Measurements from ENCODE around the gene MED16. TPM values are rescaled to one million over a fixed set of nuclear protein-coding genes. Genes with fewer than 3 reads are reported as not detected.

Gene MED16
- total RNA-seq, 1 donor from 2014 or later = 41.4 TPM

GRCh38 chr19:924553-925086, 31.6 kb upstream of the MED16 start:
- peak overlapping the region; percentile 74 for H3K9ac ChIP-seq (ENCODE audit: low read length)
- no peaks in the 10 kb centered on the region for H3K9me3 ChIP-seq (ENCODE audit: insufficient read depth, low read depth, low read length)
- H3K36me3 Mint-ChIP-seq (ENCODE audit: low read depth, unreplicated experiment) = no peaks in the 10 kb centered on the region
- FAIRE-seq (no peak), DNase-seq (ENCODE audit: low read depth) (no peak)
- H3K9me3 Mint-ChIP-seq (ENCODE audit: unreplicated experiment) = peaks cover 2% of the 10 kb centered on the region
- peaks cover 10% of the 10 kb centered on the region for H3K4me1 ChIP-seq (ENCODE audit: insufficient read depth, low read length)
- H3K27me3 Mint-ChIP-seq (ENCODE audit: low read depth, unreplicated experiment) = peaks cover 5% of the 10 kb centered on the region
- peaks cover 31% of the 10 kb centered on the region for H3K79me2 ChIP-seq (ENCODE audit: insufficient read depth, low read length)
- TF ChIP-seq CTCF (IDR thresholded peaks at IDR 0.05; ENCODE audit: insufficient read depth, low read depth, low read length) = no peak
- TF ChIP-seq EZH2 (IDR thresholded peaks at IDR 0.05; ENCODE audit: insufficient read depth, low read length) = no peak
- H3K36me3 ChIP-seq (ENCODE audit: insufficient read depth, low read length) = no peaks in the 10 kb centered on the region
- peak overlapping the region; percentile 43 for H2AFZ ChIP-seq (ENCODE audit: low read depth, low read length)
- peaks cover 15% of the 10 kb centered on the region for H3K27me3 ChIP-seq (ENCODE audit: insufficient read depth, low read length)
- peak overlapping the region; percentile 4 for H3K27ac Mint-ChIP-seq (ENCODE audit: unreplicated experiment)
- peak overlapping the region; percentile 82 for H3K4me3 ChIP-seq (ENCODE audit: insufficient read depth, low read depth, low read length)
- peak overlapping the region; percentile 93 for H3K4me2 ChIP-seq (ENCODE audit: low read length)
- peaks cover 11% of the 10 kb centered on the region for H4K20me1 ChIP-seq (ENCODE audit: insufficient read depth, low read length)
- H3K27ac ChIP-seq (ENCODE audit: low read depth, low read length) = no peak overlapping the region
- H3K4me3 Mint-ChIP-seq (ENCODE audit: unreplicated experiment) = peak overlapping the region; percentile 81
- H3K4me1 Mint-ChIP-seq (ENCODE audit: low read depth, unreplicated experiment) = peaks cover 1% of the 10 kb centered on the region

GRCh38 chr19:920051-920864, 27.3 kb upstream of the MED16 start:
- peaks cover 10% of the 10 kb centered on the region for H3K27me3 Mint-ChIP-seq (ENCODE audit: low read depth, unreplicated experiment)

More at GRCh38 chr19:920051-920864, 27.3 kb upstream of the MED16 start:
- Mint-ChIP-seq H3K4me3 (ENCODE audit: unreplicated experiment) (no peak overlapping the region), H3K27ac (ENCODE audit: unreplicated experiment) (no peak overlapping the region), H3K9me3 (ENCODE audit: unreplicated experiment) (peaks cover 2% of the 10 kb centered on the region), H3K4me1 (ENCODE audit: low read depth, unreplicated experiment) (no peaks in the 10 kb centered on the region), H3K36me3 (ENCODE audit: low read depth, unreplicated experiment) (no peaks in the 10 kb centered on the region)
- Histone ChIP-seq H3K4me1 (ENCODE audit: insufficient read depth, low read length) (peaks cover 11% of the 10 kb centered on the region), H3K9ac (ENCODE audit: low read length) (no peak overlapping the region), H3K27ac (ENCODE audit: low read depth, low read length) (no peak overlapping the region), H3K36me3 (ENCODE audit: insufficient read depth, low read length) (no peaks in the 10 kb centered on the region), H4K20me1 (ENCODE audit: insufficient read depth, low read length) (no peaks in the 10 kb centered on the region), H3K27me3 (ENCODE audit: insufficient read depth, low read length) (peaks cover 29% of the 10 kb centered on the region), H3K4me3 (ENCODE audit: insufficient read depth, low read depth, low read length) (no peak overlapping the region), H3K4me2 (ENCODE audit: low read length) (peak overlapping the region; percentile 30), H3K79me2 (ENCODE audit: insufficient read depth, low read length) (peaks cover 6% of the 10 kb centered on the region), H2AFZ (ENCODE audit: low read depth, low read length) (no peak overlapping the region), H3K9me3 (ENCODE audit: insufficient read depth, low read depth, low read length) (no peaks in the 10 kb centered on the region)
- no peak for TF ChIP-seq CTCF (IDR thresholded peaks at IDR 0.05; ENCODE audit: insufficient read depth, low read depth, low read length)
- TF ChIP-seq EZH2 (IDR thresholded peaks at IDR 0.05; ENCODE audit: insufficient read depth, low read length) = peak; percentile 25
- no peak for DNase-seq (ENCODE audit: low read depth)
- FAIRE-seq = no peak

All from astrocyte (in vitro differentiated cells and primary cell).